ENCODE data around the gene MT1H.

Gene MT1H

GRCh38 chr16:56675685-56676210 is 6.1 kb downstream of the MT1H start:
- no peak for TF ChIP-seq CTCF (IDR thresholded peaks at IDR 0.05; ENCODE audit: low read length, missing control alignments)
- H3K4me3 ChIP-seq (replicated peaks; ENCODE audit: low read depth, low read length) = peak overlapping the region; percentile 3
- DNase-seq (ENCODE audit: low read depth) = no peak

GRCh38 chr16:56677474-56677873 is 7.9 kb downstream of the MT1H start:
- no peak for TF ChIP-seq CTCF (IDR thresholded peaks at IDR 0.05; ENCODE audit: low read length, missing control alignments)
- DNase-seq (ENCODE audit: low read depth) = no peak
- no peak overlapping the region for H3K4me3 ChIP-seq (replicated peaks; ENCODE audit: low read depth, low read length)

GRCh38 chr16:56679078-56679730 is 9.6 kb downstream of the MT1H start:
- no peak for DNase-seq (ENCODE audit: low read depth)
- no peak for TF ChIP-seq CTCF (IDR thresholded peaks at IDR 0.05; ENCODE audit: low read length, missing control alignments)
- H3K4me3 ChIP-seq (replicated peaks; ENCODE audit: low read depth, low read length) = no peak overlapping the region

- no peak overlapping the region for H3K4me3 ChIP-seq (replicated peaks; ENCODE audit: low read depth, low read length)
- DNase-seq (ENCODE audit: low read depth) = no peak
- no peak for TF ChIP-seq CTCF (IDR thresholded peaks at IDR 0.05; ENCODE audit: low read length, missing control alignments)
Measured at GRCh38 chr16:56679818-56680217, 10.2 kb downstream of the MT1H start.

- peak within 1 kb of the TSS; percentile 68 for H3K4me3 ChIP-seq (replicated peaks; ENCODE audit: low read depth, low read length)
- DNase-seq (ENCODE audit: low read depth) = peak; percentile 88
- TF ChIP-seq CTCF (IDR thresholded peaks at IDR 0.05; ENCODE audit: low read length, missing control alignments) = no peak
Measured at GRCh38 chr16:56681939-56682702, 12.5 kb downstream of the MT1H start, which contains the start of gene MT1X. MT1X (plus strand) TSS chr16:56682470; CDS start chr16:56682541, 71 bp downstream.

- TF ChIP-seq CTCF (IDR thresholded peaks at IDR 0.05; ENCODE audit: low read length, missing control alignments) = no peak
- no peak for DNase-seq (ENCODE audit: low read depth)
- H3K4me3 ChIP-seq (replicated peaks; ENCODE audit: low read depth, low read length) = peak overlapping the region; percentile 68
Measured at GRCh38 chr16:56682703-56683397, 13.2 kb downstream of the MT1H start.

All from fibroblast of pulmonary artery (primary cell).